HCT116 (cell line): ENCODE measurements around the gene LINGO1.

Experiments used
- EZH2 ChIP-seq: fragments of 200-600 bp; sonication (generic); IDR thresholded peaks from 2 replicates; pipeline ENCODE4 v1.6.1; 2017; ENCODE audit warnings: antibody characterized with exemption, mixed run types
- MAX ChIP-seq: IDR thresholded peaks from 2 replicates; pipeline ENCODE4 v1.6.1; 2012
- POLR2AphosphoS5 ChIP-seq: IDR thresholded peaks from 2 replicates; pipeline ENCODE4 v1.6.1; 2011; ENCODE audit warnings: mild to moderate bottlenecking, low read depth, low read length, moderate library complexity
- TCF7L2 ChIP-seq: IDR thresholded peaks from 2 replicates; pipeline ENCODE4 v1.7.0; 2011; ENCODE audit warnings: borderline replicate concordance, inconsistent platforms; ENCODE audit not compliant: insufficient read depth, insufficient read length; ENCODE audit errors: extremely low read depth
- YY1 ChIP-seq: IDR thresholded peaks from 2 replicates; pipeline ENCODE4 v1.6.1; 2011; ENCODE audit warnings: low read length, low read depth, moderate library complexity, mild to moderate bottlenecking; ENCODE audit not compliant: insufficient replicate concordance; ENCODE audit errors: extremely low read depth
- ZNF274 ChIP-seq: fragments of 200-500 bp; sonication (Bioruptor generic); IDR thresholded peaks from 2 replicates; pipeline ENCODE4 v1.6.1; 2014; ENCODE audit warnings: mild to moderate bottlenecking, low read depth, low read length, inconsistent platforms
- TF ChIP-seq, protein P1 (sequence below), 3 experiments: fragments of 200-600 bp in 1 of 3; sonication (generic) in 1 of 3; IDR thresholded peaks in 2 of 3; conservative IDR thresholded peaks in 1 of 3; 2 replicates each; pipeline ENCODE4 v1.5.1; 2012 to 2017; ENCODE audit warnings: low read depth in 2 of 3, low read length in 2 of 3, antibody characterized with exemption in 1 of 3, borderline replicate concordance in 1 of 3, control low read depth in 1 of 3, mild to moderate bottlenecking in 1 of 3, mixed read lengths in 1 of 3, mixed run types in 1 of 3, moderate library complexity in 1 of 3; ENCODE audit not compliant: insufficient read depth in 1 of 3
- TF ChIP-seq, protein P2 (sequence below): IDR thresholded peaks from 2 replicates; pipeline ENCODE4 v1.6.1; 2012

- TF ChIP-seq YY1 (no peak), MAX (no peak), TCF7L2 (no peak), EZH2 (no peak), POLR2AphosphoS5 (no peak), ZNF274 (no peak)
- TF ChIP-seq, protein P1, sequence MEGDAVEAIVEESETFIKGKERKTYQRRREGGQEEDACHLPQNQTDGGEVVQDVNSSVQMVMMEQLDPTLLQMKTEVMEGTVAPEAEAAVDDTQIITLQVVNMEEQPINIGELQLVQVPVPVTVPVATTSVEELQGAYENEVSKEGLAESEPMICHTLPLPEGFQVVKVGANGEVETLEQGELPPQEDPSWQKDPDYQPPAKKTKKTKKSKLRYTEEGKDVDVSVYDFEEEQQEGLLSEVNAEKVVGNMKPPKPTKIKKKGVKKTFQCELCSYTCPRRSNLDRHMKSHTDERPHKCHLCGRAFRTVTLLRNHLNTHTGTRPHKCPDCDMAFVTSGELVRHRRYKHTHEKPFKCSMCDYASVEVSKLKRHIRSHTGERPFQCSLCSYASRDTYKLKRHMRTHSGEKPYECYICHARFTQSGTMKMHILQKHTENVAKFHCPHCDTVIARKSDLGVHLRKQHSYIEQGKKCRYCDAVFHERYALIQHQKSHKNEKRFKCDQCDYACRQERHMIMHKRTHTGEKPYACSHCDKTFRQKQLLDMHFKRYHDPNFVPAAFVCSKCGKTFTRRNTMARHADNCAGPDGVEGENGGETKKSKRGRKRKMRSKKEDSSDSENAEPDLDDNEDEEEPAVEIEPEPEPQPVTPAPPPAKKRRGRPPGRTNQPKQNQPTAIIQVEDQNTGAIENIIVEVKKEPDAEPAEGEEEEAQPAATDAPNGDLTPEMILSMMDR (IDR thresholded peaks at IDR 0.05 in 2 of 3, conservative IDR thresholded peaks at IDR 0.05 in 1 of 3; ENCODE audit: borderline replicate concordance in 1 of 3, insufficient read depth in 1 of 3, low read depth in 2 of 3, low read length in 2 of 3), result no peak
- TF ChIP-seq, protein P2, sequence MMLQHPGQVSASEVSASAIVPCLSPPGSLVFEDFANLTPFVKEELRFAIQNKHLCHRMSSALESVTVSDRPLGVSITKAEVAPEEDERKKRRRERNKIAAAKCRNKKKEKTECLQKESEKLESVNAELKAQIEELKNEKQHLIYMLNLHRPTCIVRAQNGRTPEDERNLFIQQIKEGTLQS, result no peak
Measured at GRCh38 chr15:77642793-77643430, 10.2 kb upstream of the LINGO1 start.
